LHCN-M2 (cell line): ENCODE measurements around the gene CDRT15. TPM values are rescaled to one million over a fixed set of nuclear protein-coding genes. Genes with fewer than 3 reads are reported as not detected.
"Not testable (repeated sequence)": the region's sequence is repeated elsewhere in the genome, so short reads cannot be mapped to it uniquely, and the experiment has no call there.

Experiments used
- DNase-seq: peaks from one replicate; pipeline ENCODE4 v3.0.0-alpha.2; 2012; ENCODE audit warnings: low read depth
- total RNA-seq: library from RNA; depleted of rRNA; stranded (reverse); fragments of >200 nt; gene quantifications from 2 replicates; pipeline ENCODE4 v1.2.3, GENCODE V29; 2014

Gene CDRT15
- total RNA-seq, 1 experiment from 2014 or later: not detected

- DNase-seq: no peak
Observed at GRCh38 chr17:14207791-14208190, 28.9 kb downstream of the CDRT15 start.

GRCh38 chr17:14206891-14207290, 29.8 kb downstream of the CDRT15 start:
- no peak for DNase-seq

- peak; percentile 25 for DNase-seq
Observed at GRCh38 chr17:14205992-14206461, 30.6 kb downstream of the CDRT15 start.

GRCh38 chr17:14205380-14205779, 31.3 kb downstream of the CDRT15 start:
- DNase-seq: no peak

GRCh38 chr17:14204546-14204945, 32.1 kb downstream of the CDRT15 start:
- no peak for DNase-seq

- no peak for DNase-seq
Observed at GRCh38 chr17:14204084-14204483, 32.6 kb downstream of the CDRT15 start.

- DNase-seq: peak; percentile 5
Observed at GRCh38 chr17:14203388-14203787, 33.3 kb downstream of the CDRT15 start.

- DNase-seq: no peak
Observed at GRCh38 chr17:14202388-14203166, 34.1 kb downstream of the CDRT15 start.

GRCh38 chr17:14201988-14202380, 34.7 kb downstream of the CDRT15 start:
- no peak for DNase-seq

GRCh38 chr17:14201021-14201987, 35.4 kb downstream of the CDRT15 start:
- no peak for DNase-seq

GRCh38 chr17:14200354-14200753, 36.3 kb downstream of the CDRT15 start:
- DNase-seq: no peak

- DNase-seq: no peak
Observed at GRCh38 chr17:14199601-14200000, 37.1 kb downstream of the CDRT15 start.

GRCh38 chr17:14198575-14198974, 38.1 kb downstream of the CDRT15 start:
- DNase-seq: no peak

GRCh38 chr17:14198013-14198412, 38.6 kb downstream of the CDRT15 start:
- no peak for DNase-seq

- no peak for DNase-seq
Observed at GRCh38 chr17:14197586-14197985, 39.1 kb downstream of the CDRT15 start.

GRCh38 chr17:14197057-14197456, 39.6 kb downstream of the CDRT15 start:
- DNase-seq: no peak

GRCh38 chr17:14196377-14196997, 40.2 kb downstream of the CDRT15 start:
- no peak for DNase-seq

GRCh38 chr17:14192636-14193344, 43.9 kb downstream of the CDRT15 start:
- not testable (repeated sequence) for DNase-seq

GRCh38 chr17:14192039-14192438, 44.6 kb downstream of the CDRT15 start:
- DNase-seq: not testable (repeated sequence)

GRCh38 chr17:14191469-14191868, 45.2 kb downstream of the CDRT15 start:
- not testable (repeated sequence) for DNase-seq

GRCh38 chr17:14190774-14191173, 45.9 kb downstream of the CDRT15 start:
- DNase-seq: not testable (repeated sequence)
